Motor neuron (in vitro differentiated cells): ENCODE results near the gene NOC2L. TPM values are rescaled to one million over a fixed set of nuclear protein-coding genes. Genes with fewer than 3 reads are reported as not detected.
A peak's percentile ranks its signal among the peaks of the same experiment; 100 is the strongest.
"Not testable (repeated sequence)": the region's sequence is repeated elsewhere in the genome, so short reads cannot be mapped to it uniquely, and the experiment has no call there.

Experiments
- ATAC-seq, 8 experiments: fragments of 200-7000 bp; cut with Tn5 transposase; replicated peaks in 6 of 8; 2 replicates each; pipeline ENCODE4 v1.8.0; 2021; ENCODE audit warnings: mild to moderate bottlenecking in 8 of 8, moderate library complexity in 8 of 8
- H3K27ac ChIP-seq, 2 donors: fragments of 250-450 bp; sonication (Bioruptor Pico); 2 replicates each; pipeline ENCODE4 v1.9.0; 2021; ENCODE audit warnings: antibody characterized with exemption in 2 of 2, mild to moderate bottlenecking in 2 of 2, moderate library complexity in 1 of 2
- H3K4me1 ChIP-seq, 2 donors: fragments of 250-450 bp; sonication (Bioruptor Pico); replicated peaks in 1 of 2; 2 replicates each; pipeline ENCODE4 v1.6.1; 2021; ENCODE audit warnings: antibody characterized with exemption in 2 of 2, mild to moderate bottlenecking in 2 of 2, moderate library complexity in 1 of 2
- H3K4me3 ChIP-seq, 5 donors: fragments of 250-450 bp; sonication (Bioruptor Pico); 2 replicates each; pipeline ENCODE4 v1.9.0; 2021; ENCODE audit warnings: antibody characterized with exemption in 5 of 5, mild to moderate bottlenecking in 5 of 5, moderate library complexity in 4 of 5
- WGBS, 10 experiments: fragments of 450-650 bp; shearing (Covaris generic); methylation state at CpG; one replicate each; pipeline ENCODE4 v1.0.0; 2022; 5-methylcytosine and 5-hydroxymethylcytosine counted together
- in situ Hi-C, 9 experiments: fragments of 400-800 bp; cut with MboI; loops; one replicate each; pipeline ENCODE4 v1.15.0; 2021; ENCODE audit warnings: low sequenced_read_pairs in 9 of 9, low pct_unique_long_range_greater_than_20kb in 2 of 9; ENCODE audit not compliant: unreplicated experiment in 9 of 9
- total RNA-seq, 8 experiments: library from RNA; unstranded; fragments of 300-600 nt; gene quantifications; 2 replicates each; pipeline versions ENCODE4 v1.2.3 to v1.2.4, GENCODE V29; 2022

NOC2L gene
- total RNA-seq, 8 experiments from 2014 or later: 41.5 to 126 (median 85.5) TPM

DNA sequence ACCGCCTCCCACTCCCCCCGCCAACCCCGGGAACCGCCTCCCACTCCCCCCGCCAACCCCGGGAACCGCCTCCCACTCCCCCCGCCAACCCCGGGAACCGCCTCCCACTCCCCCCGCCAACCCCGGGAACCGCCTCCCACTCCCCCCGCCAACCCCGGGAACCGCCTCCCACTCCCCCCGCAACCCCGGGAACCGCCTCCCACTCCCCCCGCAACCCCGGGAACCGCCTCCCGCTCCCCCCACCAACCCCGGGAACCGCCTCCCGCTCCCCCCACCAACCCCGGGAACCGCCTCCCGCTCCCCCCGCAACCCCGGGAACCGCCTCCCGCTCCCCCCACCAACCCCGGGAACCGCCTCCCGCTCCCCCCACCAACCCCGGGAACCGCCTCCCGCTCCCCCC is 17.7 kb upstream of the NOC2L start:
- no CpG with 5 or more reads among the region's 39 CpGs for WGBS, 10 experiments
- peaks cover 0 to 17% of the 10 kb centered on the region in 2 donors for H3K4me1 ChIP-seq
- H3K27ac ChIP-seq, in situ Hi-C loops, ATAC-seq, H3K4me3 ChIP-seq: not testable (repeated sequence)

DNA sequence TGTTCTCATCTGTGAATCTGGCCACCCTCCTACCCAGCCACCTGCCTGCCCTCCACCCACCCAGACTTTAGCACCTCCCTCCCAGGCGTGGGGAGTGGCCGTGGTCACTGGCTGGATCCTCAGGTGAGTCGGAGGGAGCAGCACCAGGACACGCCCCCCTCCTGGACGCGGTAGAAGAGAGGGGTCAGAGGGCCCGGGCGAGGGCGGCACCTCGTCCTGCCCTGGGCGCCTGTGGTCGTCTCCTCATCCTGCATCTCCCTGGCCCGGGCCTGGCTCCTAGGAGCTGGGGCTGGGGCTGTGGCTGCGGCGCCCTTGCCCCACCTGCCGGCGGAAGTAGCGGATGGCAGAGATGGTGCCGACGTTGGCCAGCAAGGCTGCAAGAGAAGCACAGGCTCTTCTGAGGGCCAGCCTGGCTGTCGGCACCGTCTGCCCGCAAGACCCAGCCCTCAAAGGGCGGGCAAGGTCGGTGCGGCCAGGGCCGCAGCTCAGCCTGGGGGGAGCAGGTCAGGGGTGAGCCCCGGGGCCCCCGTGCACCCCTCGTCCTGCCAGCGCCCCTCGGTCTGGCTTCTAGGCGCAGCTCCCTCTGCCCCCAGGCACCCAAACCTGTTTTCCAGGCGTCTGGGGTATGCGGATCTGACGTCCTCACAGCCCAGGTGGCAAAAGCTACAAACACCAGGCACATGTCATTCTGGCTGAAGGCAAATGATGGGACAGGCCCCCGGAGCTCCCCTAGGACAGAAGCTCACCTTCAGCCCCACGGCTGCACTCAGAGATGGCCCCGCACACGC is 17.0 kb upstream of the NOC2L start:
- H3K4me1 ChIP-seq: peaks cover 0 to 17% of the 10 kb centered on the region in 2 donors
- in situ Hi-C loops: no loop called here
- H3K27ac ChIP-seq: no peak overlapping the region
- peak; percentile 77 to 97 (median 84) for ATAC-seq
- WGBS, 10 experiments: 2 to 6% (median 3%) methylated on average over 3 to 14 of the region's 40 CpGs; no CpG with 5 or more reads in 7 of the 10 experiments
- no peak overlapping the region for H3K4me3 ChIP-seq

DNA sequence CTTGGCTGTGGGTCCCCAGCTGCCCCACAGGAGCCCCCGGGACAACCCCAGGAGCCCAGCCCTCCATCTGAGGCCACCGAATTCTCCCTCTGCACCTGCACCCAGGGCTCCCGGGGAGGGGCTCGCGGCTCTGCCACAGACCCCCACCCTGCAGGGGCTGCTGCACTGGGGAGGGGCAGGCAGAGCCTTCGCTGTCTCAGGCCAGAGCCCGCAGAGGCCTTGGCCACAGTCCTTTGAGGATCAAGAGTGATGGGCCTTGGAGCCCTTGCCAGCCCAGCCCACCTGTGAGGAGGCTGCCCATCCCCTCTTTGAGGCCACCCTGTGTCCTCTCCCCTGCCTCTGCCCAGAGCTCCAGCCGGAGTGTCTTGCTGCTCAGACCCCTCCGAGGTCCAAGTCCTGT is 16.3 kb upstream of the NOC2L start:
- no peak overlapping the region for H3K4me3 ChIP-seq
- H3K27ac ChIP-seq: no peak overlapping the region
- peaks cover 0 to 11% of the 10 kb centered on the region in 2 donors for H3K4me1 ChIP-seq
- in situ Hi-C loops: no loop called here
- 13% methylated on average over 1 of the region's 9 CpGs; no CpG with 5 or more reads in 9 of the 10 experiments for WGBS, 10 experiments
- no peak for ATAC-seq

DNA sequence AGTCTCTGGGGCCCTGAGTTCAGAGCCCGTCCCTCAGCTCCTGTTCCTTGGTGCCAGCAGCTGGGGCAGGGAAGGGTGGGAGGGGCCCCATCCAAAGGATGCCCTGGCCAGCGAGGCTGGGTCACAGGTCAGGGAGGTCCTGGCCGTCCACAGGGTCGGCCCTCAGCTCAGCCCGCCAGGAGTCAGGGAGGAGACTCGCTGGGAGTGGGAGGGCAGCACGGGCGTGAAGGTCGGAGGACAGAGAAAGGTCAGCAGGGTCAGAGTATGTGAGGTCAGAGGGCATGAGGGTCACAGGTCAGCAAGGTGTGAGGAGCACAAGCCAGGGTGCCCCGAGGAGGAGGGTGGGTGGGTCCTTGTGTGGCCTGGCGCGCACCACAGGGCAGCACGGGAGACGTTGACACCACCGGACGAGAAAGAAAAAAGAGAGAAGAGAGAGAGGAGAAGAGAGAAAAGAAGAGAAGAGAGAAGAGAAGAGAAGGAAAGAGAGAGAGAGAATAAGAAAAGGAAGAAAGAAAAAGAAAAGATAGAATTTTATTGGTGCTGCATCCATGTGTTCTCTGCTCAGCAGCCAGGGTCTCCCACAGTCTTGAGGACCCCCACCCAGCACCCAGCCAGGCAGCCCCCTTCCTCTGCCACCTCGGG is 15.8 kb upstream of the NOC2L start:
- in situ Hi-C loops: no loop called here
- WGBS, 10 experiments: 45 to 86% (median 70%) methylated on average over 4 to 14 of the region's 17 CpGs; no CpG with 5 or more reads in 3 of the 10 experiments
- Histone ChIP-seq H3K27ac (no peak overlapping the region), H3K4me3 (no peak overlapping the region), H3K4me1 (peaks cover 0 to 8% of the 10 kb centered on the region in 2 donors)
- no peak for ATAC-seq

DNA sequence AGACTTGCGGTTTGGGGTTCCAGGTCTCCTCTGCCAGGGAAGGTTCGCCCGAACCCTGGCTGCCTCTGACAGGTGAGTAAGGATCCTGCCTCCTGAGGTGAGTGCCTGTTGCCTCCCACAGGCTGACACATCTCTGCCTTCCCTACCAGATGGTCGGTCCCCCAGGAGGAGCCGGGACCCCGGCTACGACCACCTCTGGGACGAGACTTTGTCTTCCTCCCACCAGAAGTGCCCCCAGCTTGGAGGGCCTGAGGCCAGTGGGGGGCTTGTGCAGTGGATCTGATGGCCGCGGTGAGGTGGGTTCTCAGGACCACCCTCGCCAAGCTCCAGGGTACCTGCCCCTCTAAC is 15.2 kb upstream of the NOC2L start:
- no peak for ATAC-seq
- in situ Hi-C loops: no loop called here
- H3K4me3 ChIP-seq: no peak overlapping the region
- WGBS, 10 experiments: 60 to 71% methylated on average over 2 to 9 of the region's 11 CpGs; no CpG with 5 or more reads in 8 of the 10 experiments
- peaks cover 0 to 8% of the 10 kb centered on the region in 2 donors for H3K4me1 ChIP-seq
- H3K27ac ChIP-seq: no peak overlapping the region

DNA sequence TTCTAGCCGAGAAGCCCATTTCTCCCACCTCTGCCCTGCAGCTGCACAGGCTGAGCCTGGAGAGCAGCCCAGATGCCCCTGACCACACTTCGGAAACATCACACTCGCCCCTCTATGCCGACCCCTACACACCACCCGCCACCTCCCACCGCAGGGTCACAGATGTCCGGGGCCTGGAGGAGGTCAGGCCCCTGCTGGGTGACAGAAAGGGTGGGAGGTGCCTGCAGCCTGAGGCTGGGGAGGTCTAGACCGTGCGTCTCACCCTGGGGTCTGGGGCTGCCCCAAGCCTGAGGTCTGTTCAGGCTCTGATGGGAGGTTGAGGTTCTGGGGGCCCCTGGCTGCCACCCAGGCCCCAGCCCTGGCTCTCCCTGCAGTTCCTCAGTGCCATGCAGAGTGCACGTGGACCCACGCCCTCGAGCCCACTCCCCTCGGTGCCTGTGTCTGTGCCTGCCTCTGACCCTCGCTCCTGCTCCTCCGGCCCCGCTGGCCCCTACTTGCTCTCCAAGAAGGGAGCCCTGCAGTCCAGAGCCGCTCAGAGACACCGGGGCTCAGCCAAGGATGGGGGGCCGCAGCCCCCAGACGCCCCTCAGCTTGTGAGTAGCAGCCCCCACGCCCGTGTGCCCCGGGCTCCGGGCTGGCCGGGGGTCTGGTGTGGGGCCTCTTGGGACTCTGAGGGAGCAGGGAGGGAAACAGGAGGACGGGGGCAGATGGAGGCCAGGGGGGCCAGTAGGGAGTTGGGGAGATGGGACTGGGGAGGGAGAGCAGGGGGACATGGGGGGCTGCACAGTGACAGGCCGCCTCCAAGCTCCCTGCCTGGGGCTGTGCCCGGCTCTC is 14.6 kb upstream of the NOC2L start:
- in situ Hi-C loops: no loop called here
- peaks cover 0 to 8% of the 10 kb centered on the region in 2 donors for H3K4me1 ChIP-seq
- 16 to 42% methylated on average over 4 to 11 of the region's 28 CpGs; no CpG with 5 or more reads in 8 of the 10 experiments for WGBS, 10 experiments
- no peak overlapping the region for H3K4me3 ChIP-seq
- no peak overlapping the region for H3K27ac ChIP-seq
- ATAC-seq: no peak

DNA sequence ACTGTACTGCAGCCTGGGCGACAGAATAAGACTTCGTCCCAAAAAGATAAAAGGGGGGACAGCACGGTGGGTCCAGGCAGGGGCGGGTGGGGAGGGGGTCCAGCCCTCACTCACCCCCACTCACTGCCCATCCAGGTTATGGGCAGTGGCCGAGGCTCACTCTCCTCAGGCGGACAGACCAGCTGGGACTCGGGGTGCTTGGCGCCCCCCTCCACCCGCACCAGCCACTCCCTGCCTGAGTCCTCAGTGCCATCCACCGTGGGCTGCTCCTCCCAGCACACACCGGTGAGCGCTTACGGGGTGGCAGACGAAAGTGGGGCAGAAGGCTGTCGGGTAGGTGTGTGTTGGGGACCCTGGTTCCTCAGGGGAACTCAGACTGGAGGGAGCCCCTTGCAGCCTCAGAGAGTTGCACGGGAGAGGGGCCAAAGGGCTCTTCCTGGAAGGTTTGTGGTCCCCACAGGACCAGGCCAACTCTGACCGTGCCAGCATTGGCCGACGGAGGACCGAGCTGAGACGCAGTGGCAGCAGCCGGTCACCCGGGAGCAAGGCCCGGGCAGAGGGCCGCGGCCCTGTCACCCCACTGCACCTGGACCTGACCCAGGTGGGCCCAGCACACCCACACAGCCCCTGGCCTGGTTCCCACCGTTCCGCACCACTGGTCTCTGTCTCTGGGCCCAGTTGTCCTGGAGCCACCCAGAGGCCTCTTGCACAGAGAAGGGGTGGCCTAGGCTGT is 13.8 kb upstream of the NOC2L start:
- Histone ChIP-seq H3K27ac (no peak overlapping the region), H3K4me1 (peaks cover 0 to 8% of the 10 kb centered on the region in 2 donors), H3K4me3 (no peak overlapping the region)
- 46 to 66% methylated on average over 4 to 12 of the region's 28 CpGs; no CpG with 5 or more reads in 8 of the 10 experiments for WGBS, 10 experiments
- ATAC-seq: no peak
- in situ Hi-C loops: no loop called here

DNA sequence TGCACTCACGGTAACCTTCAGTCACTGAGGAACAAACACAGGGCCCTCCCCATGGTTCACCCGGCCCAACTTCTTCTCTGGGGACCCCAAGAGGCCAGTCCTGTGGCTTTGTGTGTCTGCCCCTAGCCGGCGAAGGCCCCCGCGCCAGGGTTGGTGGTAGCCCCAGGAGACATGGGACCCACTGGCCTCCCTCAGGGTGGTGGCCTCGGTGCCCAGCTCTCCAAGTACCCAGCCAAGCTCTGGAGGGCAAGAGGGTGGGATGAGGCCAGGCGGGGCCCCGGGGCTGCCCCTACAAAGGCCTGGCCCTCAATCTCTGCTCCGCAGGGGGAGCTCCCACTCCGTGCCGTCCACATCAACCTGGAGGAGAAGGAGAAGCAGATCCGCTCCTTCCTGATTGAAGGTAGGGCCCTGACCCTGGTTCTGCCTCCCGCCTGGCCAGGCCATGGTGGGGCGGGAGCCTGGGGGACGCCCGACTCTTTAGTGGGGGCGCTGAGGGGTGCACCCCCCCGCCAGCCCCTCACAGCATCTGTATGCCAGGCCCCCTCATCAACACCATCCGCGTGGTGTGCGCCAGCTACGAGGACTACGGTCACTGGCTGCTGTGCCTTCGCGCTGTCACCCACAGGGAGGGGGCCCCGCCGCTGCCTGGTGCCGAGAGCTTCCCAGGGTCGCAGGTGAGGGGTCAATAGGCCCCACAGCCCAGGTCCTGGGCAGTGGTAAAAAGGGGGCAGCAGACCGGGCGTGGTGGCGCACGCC is 12.9 kb upstream of the NOC2L start:
- in situ Hi-C loops: no loop called here
- Histone ChIP-seq H3K4me1 (peaks cover 3 to 13% of the 10 kb centered on the region in 2 donors), H3K4me3 (no peak overlapping the region), H3K27ac (no peak overlapping the region)
- WGBS, 10 experiments: 40 to 80% (median 63%) methylated on average over 1 to 20 of the region's 34 CpGs; no CpG with 5 or more reads in 4 of the 10 experiments
- no peak for ATAC-seq

DNA sequence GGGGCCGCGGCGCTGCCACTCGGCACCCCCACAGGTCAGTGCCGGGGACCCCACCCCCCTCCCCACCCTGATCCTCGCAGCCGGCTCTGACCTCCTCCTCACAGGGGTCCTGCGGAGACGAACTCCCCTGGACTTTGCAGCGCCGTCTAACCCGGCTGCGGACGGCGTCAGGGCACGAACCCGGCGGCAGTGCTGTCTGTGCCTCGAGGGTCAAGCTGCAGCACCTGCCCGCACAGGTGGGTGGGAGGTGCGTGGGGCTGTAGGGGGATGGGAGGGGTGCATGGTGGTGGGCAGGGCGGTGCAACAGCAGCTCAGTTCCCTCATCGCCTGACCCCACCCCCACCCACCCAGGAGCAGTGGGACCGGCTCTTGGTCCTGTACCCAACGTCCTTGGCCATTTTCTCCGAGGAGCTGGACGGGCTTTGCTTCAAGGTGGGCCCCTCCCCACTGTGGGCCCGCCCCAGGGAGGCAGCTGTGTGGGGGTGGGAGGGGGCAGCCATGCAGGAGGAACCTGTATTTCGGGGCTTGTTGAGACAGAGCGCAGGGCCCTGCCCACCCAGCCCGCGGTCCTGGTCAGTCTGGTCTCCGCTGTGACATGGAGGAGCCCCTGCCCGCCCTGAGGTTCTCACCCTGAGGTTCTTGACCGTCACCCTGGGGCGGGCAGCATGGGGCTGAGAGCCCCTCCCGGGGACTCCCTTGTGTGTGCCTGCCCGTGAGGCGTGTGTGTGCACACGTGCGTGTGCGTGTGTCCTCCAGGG is 12.1 kb upstream of the NOC2L start:
- no peak overlapping the region for H3K4me3 ChIP-seq
- no peak for ATAC-seq
- H3K27ac ChIP-seq: no peak overlapping the region
- peaks cover 8 to 18% of the 10 kb centered on the region in 2 donors for H3K4me1 ChIP-seq
- WGBS, 10 experiments: 100% methylated on average over 1 of the region's 42 CpGs; no CpG with 5 or more reads in 9 of the 10 experiments
- in situ Hi-C loops: no loop called here

DNA sequence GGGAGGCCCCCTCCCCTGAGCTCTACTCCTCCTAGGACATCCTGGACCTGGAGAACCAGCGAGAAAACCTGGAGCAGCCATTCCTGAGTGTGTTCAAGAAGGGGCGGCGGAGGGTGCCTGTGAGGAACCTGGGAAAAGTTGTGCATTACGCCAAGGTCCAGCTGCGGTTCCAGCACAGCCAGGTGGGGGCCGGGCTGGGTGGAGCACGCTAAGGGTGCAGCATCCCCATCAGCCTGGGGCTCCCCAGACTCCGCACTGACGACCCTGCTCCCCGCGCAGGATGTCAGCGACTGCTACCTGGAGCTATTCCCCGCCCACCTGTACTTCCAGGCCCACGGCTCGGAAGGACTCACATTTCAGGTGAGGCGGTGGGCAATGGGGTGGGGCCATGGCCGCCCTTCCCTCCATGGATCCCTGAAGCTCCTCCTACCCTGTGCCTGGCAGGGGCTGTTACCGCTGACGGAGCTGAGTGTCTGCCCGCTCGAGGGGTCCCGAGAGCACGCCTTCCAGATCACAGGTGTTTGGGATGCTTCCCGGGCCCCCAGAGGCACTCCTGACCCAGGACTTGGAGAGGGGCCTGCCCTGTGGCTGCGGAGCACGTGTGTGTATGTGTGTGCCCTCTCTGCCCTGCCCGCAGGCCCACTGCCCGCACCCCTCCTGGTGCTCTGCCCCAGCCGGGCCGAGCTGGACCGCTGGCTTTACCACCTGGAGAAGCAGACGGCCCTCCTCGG is 11.4 kb upstream of the NOC2L start:
- no peak for ATAC-seq
- Histone ChIP-seq H3K4me1 (peaks cover 8 to 12% of the 10 kb centered on the region in 2 donors), H3K27ac (no peak overlapping the region), H3K4me3 (no peak overlapping the region)
- WGBS, 10 experiments: 30 to 58% (median 50%) methylated on average over 3 to 18 of the region's 33 CpGs; no CpG with 5 or more reads in 7 of the 10 experiments
- in situ Hi-C loops: no loop called here

DNA sequence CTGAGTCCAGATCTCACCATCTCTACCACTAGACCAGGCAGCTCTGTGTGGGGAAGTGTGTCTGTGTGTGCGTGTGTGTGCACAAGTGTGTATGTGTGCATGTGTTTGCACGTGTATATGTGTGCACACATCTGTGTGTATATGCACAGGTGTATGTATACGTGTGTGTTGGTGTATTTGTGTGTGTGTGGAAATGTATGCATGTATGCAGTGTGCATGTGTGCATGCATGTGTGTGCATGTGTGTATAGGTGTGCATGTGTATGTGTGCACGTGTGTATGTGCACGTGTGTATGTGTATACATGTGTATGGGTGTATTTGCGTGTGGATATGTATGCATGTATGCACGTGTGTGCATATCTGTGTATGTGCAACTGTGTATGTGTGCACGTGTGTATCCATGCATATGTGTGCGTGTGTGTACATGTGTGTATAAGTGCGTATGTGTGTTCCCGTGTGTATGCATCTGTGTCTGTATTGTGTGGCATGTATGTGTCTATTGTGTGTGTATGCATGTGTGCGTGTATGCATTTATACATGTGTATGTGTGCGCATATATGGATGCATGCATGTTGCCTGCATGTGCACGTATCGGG is 10.3 kb upstream of the NOC2L start:
- Histone ChIP-seq H3K27ac (no peak overlapping the region), H3K4me3 (no peak overlapping the region), H3K4me1 (peaks cover 8 to 12% of the 10 kb centered on the region in 2 donors)
- in situ Hi-C loops: no loop called here
- no peak for ATAC-seq
- WGBS, 10 experiments: 52 to 82% (median 71%) methylated on average over 2 to 15 of the region's 15 CpGs; no CpG with 5 or more reads in 2 of the 10 experiments
